HG02970 (cell line): ENCODE data around the gene TBL2.
"Not testable (repeated sequence)": the region's sequence is repeated elsewhere in the genome, so short reads cannot be mapped to it uniquely, and the experiment has no call there.

Experiments used
- ATAC-seq: cut with Tn5 transposase; IDR thresholded peaks from one replicate; pipeline ENCODE4 v1.9.1; 2021; ENCODE audit warnings: mild to moderate bottlenecking, moderate library complexity, moderate number of reproducible peaks; ENCODE audit not compliant: unreplicated experiment, low FRiP score

TBL2 gene

GRCh38 chr7:73570977-73571376, 7.4 kb downstream of the TBL2 start:
- ATAC-seq: no peak

- no peak for ATAC-seq
Measured at GRCh38 chr7:73570521-73570920, 7.9 kb downstream of the TBL2 start.

- no peak for ATAC-seq
Measured at GRCh38 chr7:73569042-73569608, 9.3 kb downstream of the TBL2 start.

GRCh38 chr7:73567846-73568685, 10.3 kb downstream of the TBL2 start:
- no peak for ATAC-seq

GRCh38 chr7:73567140-73567539, 11.2 kb downstream of the TBL2 start:
- ATAC-seq: no peak

GRCh38 chr7:73566431-73566830, 11.9 kb downstream of the TBL2 start:
- not testable (repeated sequence) for ATAC-seq

- ATAC-seq: no peak
Measured at GRCh38 chr7:73565675-73566340, 12.6 kb downstream of the TBL2 start.

GRCh38 chr7:73560109-73560835, 18.1 kb downstream of the TBL2 start:
- no peak for ATAC-seq

- ATAC-seq: peak; percentile 45
Measured at GRCh38 chr7:73557397-73558257, 20.8 kb downstream of the TBL2 start, which contains the start of gene BCL7B. TSS of gene BCL7B (minus strand) at chr7:73557690. CDS start at chr7:73557578, 112 bp downstream.

GRCh38 chr7:73557108-73557396, 21.3 kb downstream of the TBL2 start:
- ATAC-seq: peak; percentile 85

GRCh38 chr7:73556208-73557107, 21.9 kb downstream of the TBL2 start:
- no peak for ATAC-seq

- ATAC-seq: no peak
Measured at GRCh38 chr7:73555411-73555982, 22.9 kb downstream of the TBL2 start.

- ATAC-seq: not testable (repeated sequence)
Measured at GRCh38 chr7:73550093-73550492, 28.3 kb downstream of the TBL2 start.

- no peak for ATAC-seq
Measured at GRCh38 chr7:73549176-73549575, 29.2 kb downstream of the TBL2 start.

- no peak for ATAC-seq
Measured at GRCh38 chr7:73547841-73548240, 30.5 kb downstream of the TBL2 start.

GRCh38 chr7:73544678-73545077, 33.7 kb downstream of the TBL2 start:
- ATAC-seq: no peak

GRCh38 chr7:73541722-73542121, 36.7 kb downstream of the TBL2 start:
- no peak for ATAC-seq

GRCh38 chr7:73539709-73540108, 38.7 kb downstream of the TBL2 start:
- ATAC-seq: no peak

GRCh38 chr7:73538510-73538909, 39.9 kb downstream of the TBL2 start:
- not testable (repeated sequence) for ATAC-seq
